ENCODE measurements around the gene PIM1.

PIM1 gene

GRCh38 chr6:37169496-37170272 lies at the start of gene PIM1:
Gene PIM1 (plus strand): TSS chr6:37170152. CDS start chr6:37170576, 424 bp downstream.
- H3K4me3 ChIP-seq (ENCODE audit: low read length), result peak within 1 kb of the TSS; percentile 84
- TF ChIP-seq CTCF (IDR thresholded peaks at IDR 0.05; ENCODE audit: insufficient read depth, low read depth, low read length, missing control alignments), result no peak
- DNase-seq (ENCODE audit: low read depth), result peak; percentile 99

- DNase-seq (ENCODE audit: low read depth), result no peak
- no peak overlapping the region for H3K4me3 ChIP-seq (ENCODE audit: low read length)
- TF ChIP-seq CTCF (IDR thresholded peaks at IDR 0.05; ENCODE audit: insufficient read depth, low read depth, low read length, missing control alignments), result no peak
Measured at GRCh38 chr6:37121556-37121955, 48.4 kb upstream of the PIM1 start.

- TF ChIP-seq CTCF (IDR thresholded peaks at IDR 0.05; ENCODE audit: insufficient read depth, low read depth, low read length, missing control alignments), result no peak
- H3K4me3 ChIP-seq (ENCODE audit: low read length), result no peak overlapping the region
- no peak for DNase-seq (ENCODE audit: low read depth)
Measured at GRCh38 chr6:37122861-37123260, 47.1 kb upstream of the PIM1 start.

- H3K4me3 ChIP-seq (ENCODE audit: low read length), result no peak overlapping the region
- no peak for TF ChIP-seq CTCF (IDR thresholded peaks at IDR 0.05; ENCODE audit: insufficient read depth, low read depth, low read length, missing control alignments)
- DNase-seq (ENCODE audit: low read depth), result no peak
Measured at GRCh38 chr6:37123957-37124729, 45.8 kb upstream of the PIM1 start.

GRCh38 chr6:37125774-37126492 lies 44.0 kb upstream of the PIM1 start:
- no peak for TF ChIP-seq CTCF (IDR thresholded peaks at IDR 0.05; ENCODE audit: insufficient read depth, low read depth, low read length, missing control alignments)
- no peak overlapping the region for H3K4me3 ChIP-seq (ENCODE audit: low read length)
- no peak for DNase-seq (ENCODE audit: low read depth)

- no peak for TF ChIP-seq CTCF (IDR thresholded peaks at IDR 0.05; ENCODE audit: insufficient read depth, low read depth, low read length, missing control alignments)
- H3K4me3 ChIP-seq (ENCODE audit: low read length), result no peak overlapping the region
- DNase-seq (ENCODE audit: low read depth), result no peak
Measured at GRCh38 chr6:37126493-37126958, 43.4 kb upstream of the PIM1 start.

Data from epithelial cell of esophagus (primary cell).